Measurements from ENCODE around the gene OTOS.

The OTOS gene

DNA sequence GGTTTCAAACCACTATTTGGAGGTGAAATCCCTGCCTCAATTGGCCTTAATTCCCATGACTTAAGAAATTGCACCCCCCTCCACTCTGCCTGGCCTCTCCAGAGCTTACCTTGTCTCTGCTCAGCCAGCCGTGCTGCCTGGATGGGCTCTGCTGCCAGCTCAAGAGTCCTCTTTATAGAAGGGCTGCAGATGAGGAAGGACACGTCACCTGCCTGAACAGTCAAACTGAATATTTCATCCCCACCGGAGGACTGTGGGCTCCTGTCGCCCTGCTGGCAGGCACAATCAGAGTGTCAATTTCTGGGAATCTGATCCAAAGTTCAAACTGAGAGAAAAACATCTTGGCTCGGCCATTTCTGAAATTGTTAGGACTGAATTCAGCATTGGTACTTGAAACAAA is at the start of gene OTOS:
TSS of gene OTOS (minus strand) at position 148 of the 400 bp plus-strand sequence. CDS start 332 bp downstream, outside the sequence.
- Mint-ChIP-seq H3K4me3 (no peak within 1 kb of the TSS), H3K4me1 (ENCODE audit: low read depth) (peaks cover 7% of the 10 kb centered on the region), H3K36me3 (ENCODE audit: low read depth) (peaks cover under 1% of the 10 kb centered on the region), H3K9me3 (no peaks in the 10 kb centered on the region), H3K27me3 (no peaks in the 10 kb centered on the region), H3K27ac (no peak within 1 kb of the TSS)

DNA sequence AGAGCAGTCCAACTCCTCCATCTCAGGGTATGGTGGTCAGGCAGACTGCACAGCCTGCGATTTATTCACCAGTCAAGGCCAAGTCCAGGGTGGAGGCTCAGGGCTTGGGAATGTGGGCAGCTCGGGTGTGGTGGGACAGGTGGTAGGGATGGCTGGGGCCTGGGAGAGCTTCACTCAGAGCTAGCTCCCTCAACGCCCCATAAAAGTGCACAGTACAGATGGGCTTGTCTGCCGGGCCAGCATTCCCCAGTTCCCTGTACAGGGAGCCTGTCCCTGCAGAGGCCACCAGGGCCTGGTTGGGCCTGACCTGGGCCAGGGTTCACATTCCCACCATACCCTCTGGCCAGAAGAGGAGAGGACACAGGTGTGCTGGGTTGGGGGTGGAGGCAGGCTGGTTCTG is 49.2 kb upstream of the OTOS start:
- Mint-ChIP-seq H3K36me3 (ENCODE audit: low read depth) (no peaks in the 10 kb centered on the region), H3K4me1 (ENCODE audit: low read depth) (no peaks in the 10 kb centered on the region), H3K27ac (no peak overlapping the region), H3K9me3 (peaks cover 7% of the 10 kb centered on the region), H3K27me3 (peaks cover 15% of the 10 kb centered on the region), H3K4me3 (no peak overlapping the region)

DNA sequence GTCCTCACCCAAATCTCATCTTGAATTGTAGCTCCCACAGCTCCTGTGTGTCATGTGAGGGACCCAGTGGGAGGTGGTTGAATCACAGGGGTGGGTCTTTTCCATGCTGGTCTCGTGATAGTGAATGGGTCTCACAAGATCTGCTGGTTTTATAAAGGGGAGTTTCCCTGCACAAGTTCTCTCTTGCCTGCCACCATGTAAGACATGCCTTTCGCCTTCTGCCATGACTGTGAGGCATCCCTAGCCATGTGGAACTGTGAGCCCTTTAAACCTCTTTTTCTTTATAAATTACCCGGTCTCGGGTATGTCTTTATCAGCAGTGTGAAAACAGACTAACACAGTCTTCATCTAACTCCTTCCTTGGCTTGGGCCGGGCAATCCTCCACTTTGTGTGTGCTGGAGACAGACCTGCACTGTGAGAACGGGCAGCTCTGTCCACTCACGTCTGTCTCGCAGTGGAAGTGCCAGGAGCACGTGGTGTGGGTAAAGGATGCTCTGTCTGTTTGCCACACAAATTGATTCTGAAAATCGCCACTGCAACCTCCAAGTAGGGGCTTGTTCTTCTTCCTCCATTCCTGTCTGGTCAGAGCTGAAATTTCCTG is 47.6 kb upstream of the OTOS start:
- Mint-ChIP-seq H3K27ac (no peak overlapping the region), H3K36me3 (ENCODE audit: low read depth) (no peaks in the 10 kb centered on the region)

DNA sequence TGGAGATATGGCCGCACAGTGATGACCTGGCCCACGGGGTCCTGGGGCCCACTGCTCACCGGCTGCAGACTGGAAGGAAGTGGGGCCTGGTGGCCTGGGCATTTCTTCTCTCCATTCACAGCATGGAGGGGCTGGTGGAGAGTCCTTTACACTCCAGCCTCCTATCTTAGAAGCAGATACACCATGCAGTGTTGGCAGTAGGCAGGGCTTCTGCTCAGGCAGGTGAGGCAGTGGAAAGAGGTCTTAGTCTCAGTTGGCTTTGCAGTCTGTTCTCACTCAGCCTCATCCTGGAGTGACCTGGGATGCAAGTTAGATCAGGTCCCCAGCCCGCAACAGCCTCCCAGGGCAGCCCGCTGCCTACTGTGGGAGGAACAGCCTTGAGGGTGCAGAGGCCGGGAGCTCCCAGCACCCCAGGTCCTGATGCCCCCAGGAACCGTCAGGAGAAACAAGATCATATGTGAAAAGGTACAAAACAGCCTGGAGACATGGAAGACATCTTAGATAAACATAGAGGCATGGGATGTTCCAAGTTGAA is 45.8 kb upstream of the OTOS start:
- H3K36me3 Mint-ChIP-seq (ENCODE audit: low read depth): no peaks in the 10 kb centered on the region
- no peak overlapping the region for H3K27ac Mint-ChIP-seq
- H3K27me3 Mint-ChIP-seq: peaks cover 9% of the 10 kb centered on the region
- no peak overlapping the region for H3K4me3 Mint-ChIP-seq
- no peaks in the 10 kb centered on the region for H3K4me1 Mint-ChIP-seq (ENCODE audit: low read depth)
- H3K9me3 Mint-ChIP-seq: peaks cover 7% of the 10 kb centered on the region

More for the DNA sequence above, 47.6 kb upstream of the OTOS start:
- Mint-ChIP-seq H3K4me3 (no peak overlapping the region), H3K27me3 (peaks cover 7% of the 10 kb centered on the region), H3K9me3 (peaks cover 7% of the 10 kb centered on the region), H3K4me1 (ENCODE audit: low read depth) (no peaks in the 10 kb centered on the region)

DNA sequence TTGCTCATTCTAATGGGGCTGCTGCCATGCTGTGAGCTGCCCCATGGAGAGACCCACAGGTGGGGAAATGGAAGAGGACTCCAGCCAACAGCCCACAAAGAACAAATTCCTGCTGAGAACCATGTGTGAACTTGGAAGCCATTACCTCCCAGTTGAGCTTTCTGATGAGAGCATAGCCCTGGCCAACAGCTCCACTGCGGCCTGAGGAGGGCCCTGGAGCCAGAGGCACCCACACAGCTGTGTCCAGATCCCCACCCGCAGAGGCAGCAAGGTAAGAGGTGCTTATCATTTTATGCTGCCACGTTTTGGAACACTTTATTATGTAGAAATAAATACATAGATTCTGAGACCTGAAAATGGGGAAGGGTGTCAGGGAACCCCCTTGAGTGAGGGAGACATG is 44.2 kb upstream of the OTOS start:
- Mint-ChIP-seq H3K27ac (no peak overlapping the region), H3K9me3 (peaks cover 7% of the 10 kb centered on the region), H3K4me3 (no peak overlapping the region), H3K27me3 (peaks cover 13% of the 10 kb centered on the region), H3K4me1 (ENCODE audit: low read depth) (no peaks in the 10 kb centered on the region), H3K36me3 (ENCODE audit: low read depth) (no peaks in the 10 kb centered on the region)

DNA sequence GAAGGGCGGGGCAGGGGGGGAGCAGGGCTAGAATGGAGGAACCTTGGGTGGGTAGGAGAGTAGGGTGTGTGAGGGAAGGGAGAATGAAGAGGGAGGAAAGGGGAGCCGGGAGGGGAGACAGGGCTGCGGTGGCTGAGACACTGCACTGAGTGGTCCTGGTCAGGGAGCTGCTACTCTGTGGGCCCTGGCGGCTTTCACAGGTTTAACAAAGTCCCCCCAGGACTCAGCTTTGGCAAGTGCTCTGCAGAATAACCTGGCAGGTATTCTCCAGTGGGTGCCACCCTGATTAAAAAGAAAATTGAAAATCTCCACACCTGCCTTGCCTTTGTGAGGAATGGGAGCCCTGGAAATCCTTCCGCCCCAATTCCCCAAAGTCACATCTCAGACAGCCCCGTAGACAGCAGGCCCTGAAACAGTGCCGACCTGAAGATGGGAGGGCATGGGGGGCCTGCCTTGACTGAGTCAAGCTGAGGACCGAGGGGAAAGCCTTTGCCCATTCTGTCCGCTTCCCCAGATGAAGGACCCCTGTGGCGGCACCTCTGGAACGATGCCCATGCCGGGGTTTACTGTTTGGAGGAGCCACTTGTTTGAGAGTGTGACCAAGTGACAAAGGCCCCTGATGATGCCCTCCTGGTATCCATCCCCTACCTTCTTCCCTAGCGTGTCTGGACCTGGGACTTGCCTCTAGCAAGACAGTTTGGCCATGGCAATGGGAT is 43.6 kb upstream of the OTOS start:
- Mint-ChIP-seq H3K27ac (no peak overlapping the region), H3K4me1 (ENCODE audit: low read depth) (no peaks in the 10 kb centered on the region), H3K9me3 (peaks cover 7% of the 10 kb centered on the region), H3K36me3 (ENCODE audit: low read depth) (no peaks in the 10 kb centered on the region), H3K27me3 (peaks cover 13% of the 10 kb centered on the region), H3K4me3 (no peak overlapping the region)

DNA sequence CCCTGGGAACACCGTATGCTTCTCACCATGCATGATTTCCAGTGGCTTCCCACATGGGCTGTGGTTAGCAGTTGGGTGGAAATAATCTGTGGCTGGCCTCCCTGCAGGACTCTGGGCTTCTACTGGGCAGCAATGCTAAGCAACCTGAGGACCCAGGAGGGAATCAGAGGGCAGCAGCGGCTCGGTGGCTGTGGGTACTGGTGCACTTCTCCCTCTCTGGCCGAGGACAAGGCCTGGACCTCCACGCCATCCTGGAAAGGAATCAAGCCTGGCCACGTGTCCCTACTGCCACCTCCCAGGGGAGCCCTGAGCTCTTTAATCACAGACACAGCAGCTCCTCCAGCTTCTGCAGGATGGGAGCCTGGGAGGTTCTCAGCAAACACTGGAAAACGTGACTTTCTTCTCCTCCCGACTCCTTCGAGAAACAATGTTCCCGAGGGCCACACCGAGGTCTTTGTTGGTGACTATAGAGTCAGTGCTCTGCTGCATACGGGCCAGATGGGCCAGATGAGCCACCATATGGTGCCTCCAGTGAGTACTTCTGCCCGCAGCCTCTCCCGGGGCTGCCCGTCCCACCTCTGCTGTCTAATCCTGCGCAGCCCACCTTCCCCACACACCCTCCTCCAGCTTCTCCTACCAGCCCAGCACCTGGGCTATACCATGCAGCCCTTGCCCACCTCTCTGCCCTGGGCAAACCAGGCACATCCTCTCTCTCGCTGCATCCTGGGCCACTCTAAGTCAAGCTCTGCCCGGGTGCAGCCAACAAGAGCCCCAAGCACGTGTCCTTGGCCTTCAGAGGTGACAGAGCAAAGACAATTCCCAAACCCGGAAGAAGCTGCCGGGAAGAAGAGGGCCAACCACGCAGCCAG is 42.8 kb upstream of the OTOS start:
- H3K4me1 Mint-ChIP-seq (ENCODE audit: low read depth): no peaks in the 10 kb centered on the region
- H3K36me3 Mint-ChIP-seq (ENCODE audit: low read depth): no peaks in the 10 kb centered on the region
- H3K27ac Mint-ChIP-seq: no peak overlapping the region
- no peak overlapping the region for H3K4me3 Mint-ChIP-seq
- H3K27me3 Mint-ChIP-seq: peaks cover 19% of the 10 kb centered on the region
- H3K9me3 Mint-ChIP-seq: peaks cover 6% of the 10 kb centered on the region

DNA sequence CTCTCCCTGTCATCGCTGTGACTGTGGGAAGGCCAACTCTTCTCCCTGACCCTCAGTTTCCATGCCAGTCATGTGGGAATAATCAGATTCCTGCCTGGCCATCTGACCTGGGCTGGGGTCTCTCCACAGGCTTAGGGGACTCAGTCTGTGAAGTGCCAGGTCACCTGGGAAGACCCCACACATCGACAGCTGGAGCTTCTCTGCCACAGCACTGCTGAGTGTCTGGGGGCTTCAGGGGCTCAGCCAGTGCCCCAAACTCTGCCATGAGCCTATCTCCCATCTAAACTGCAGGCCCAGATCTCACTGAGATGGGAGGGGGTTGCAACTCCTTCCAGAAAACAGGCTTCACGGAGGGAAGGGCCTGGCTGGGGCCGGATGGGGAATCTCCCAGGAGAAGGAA is 42.0 kb upstream of the OTOS start:
- Mint-ChIP-seq H3K4me1 (ENCODE audit: low read depth) (no peaks in the 10 kb centered on the region), H3K4me3 (no peak overlapping the region), H3K9me3 (no peaks in the 10 kb centered on the region), H3K27ac (no peak overlapping the region), H3K27me3 (peaks cover 24% of the 10 kb centered on the region), H3K36me3 (ENCODE audit: low read depth) (no peaks in the 10 kb centered on the region)

DNA sequence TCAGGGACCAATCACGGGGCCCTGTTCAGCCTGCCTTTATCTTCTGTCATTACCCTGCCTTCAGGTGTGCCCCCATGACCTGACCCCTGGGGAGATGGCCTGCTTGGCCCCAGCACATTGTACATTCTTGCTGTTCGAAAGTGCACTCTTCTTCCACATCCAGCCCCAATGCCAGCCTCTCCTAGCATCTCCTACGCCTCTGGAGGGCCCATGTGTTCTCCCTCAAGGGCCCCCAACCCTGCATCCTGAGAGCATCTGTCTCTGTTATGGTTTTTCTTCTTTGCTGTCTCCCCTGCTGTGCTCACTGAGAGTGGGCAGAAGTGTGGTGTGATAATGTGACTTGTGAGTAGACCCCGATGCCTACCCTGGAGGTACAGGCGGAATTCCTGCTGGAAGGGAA is 41.5 kb upstream of the OTOS start:
- Mint-ChIP-seq H3K36me3 (ENCODE audit: low read depth) (no peaks in the 10 kb centered on the region), H3K27me3 (peaks cover 25% of the 10 kb centered on the region), H3K4me1 (ENCODE audit: low read depth) (no peaks in the 10 kb centered on the region), H3K4me3 (no peak overlapping the region), H3K9me3 (no peaks in the 10 kb centered on the region), H3K27ac (no peak overlapping the region)

DNA sequence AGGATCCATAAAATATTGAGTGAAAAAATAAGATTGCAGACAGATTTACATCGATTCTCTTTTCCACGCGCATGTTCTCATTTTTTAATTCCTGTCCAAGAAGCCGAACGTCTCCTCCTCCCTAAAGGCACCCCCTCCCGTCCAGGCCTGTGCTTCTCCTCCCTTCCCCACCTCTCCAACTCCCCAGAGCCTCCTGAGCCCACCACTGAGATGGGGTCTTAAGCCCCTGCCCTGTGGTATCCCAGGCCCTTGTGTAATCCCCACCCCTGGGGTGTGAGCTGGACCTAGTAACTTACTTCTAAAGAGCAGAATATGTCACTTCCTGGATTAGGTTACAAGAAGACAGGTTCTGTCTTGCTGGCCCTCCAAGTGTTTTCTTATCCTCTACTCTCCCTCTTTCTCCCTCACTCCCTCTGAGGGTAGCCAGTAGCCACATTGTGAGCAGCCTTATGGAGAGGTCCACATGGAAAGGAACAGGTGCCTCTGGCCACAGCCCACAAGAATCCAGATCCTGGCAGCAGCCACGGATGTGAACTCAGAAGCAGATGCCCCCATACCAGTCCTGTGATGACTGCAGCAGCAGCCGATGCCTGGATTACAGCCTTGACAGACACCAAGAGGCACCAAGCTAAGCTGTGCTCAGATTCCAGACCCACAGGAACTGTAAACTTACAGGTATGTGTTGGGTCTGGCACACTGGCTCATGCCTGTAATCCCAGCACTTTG is 39.6 kb upstream of the OTOS start:
- Mint-ChIP-seq H3K27ac (no peak overlapping the region), H3K27me3 (peaks cover 28% of the 10 kb centered on the region), H3K4me3 (no peak overlapping the region), H3K9me3 (no peaks in the 10 kb centered on the region), H3K4me1 (ENCODE audit: low read depth) (no peaks in the 10 kb centered on the region), H3K36me3 (ENCODE audit: low read depth) (no peaks in the 10 kb centered on the region)

DNA sequence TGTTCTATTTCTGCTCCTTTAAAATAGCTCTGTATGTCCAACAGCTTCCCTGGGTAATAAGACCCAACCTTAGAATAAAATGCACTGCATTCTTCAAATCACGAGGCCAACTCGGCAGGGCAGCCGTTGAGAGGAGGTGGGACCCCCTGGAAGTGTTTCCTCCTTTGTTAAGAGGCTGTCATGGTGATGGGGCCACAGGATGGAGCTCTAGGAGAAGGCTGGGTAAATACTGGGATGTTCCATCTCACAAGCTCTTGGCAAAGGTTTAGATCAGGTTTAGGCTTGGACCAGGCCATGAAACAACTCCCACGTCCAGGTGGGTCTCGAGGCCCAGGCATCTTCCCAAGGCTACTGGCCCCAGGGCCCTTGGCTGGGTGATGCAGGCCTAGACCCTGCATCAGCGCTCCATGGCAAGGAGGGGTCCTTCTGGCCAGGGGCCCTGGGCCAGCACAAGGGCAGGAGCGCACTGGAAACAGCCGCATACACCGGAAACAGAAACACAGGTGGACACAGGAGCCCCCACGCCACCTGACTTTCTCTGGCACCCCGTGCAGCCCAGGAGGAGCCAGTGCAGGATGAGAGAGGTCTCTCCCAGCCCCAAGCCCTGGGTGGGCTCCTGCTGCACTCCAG is 38.8 kb upstream of the OTOS start:
- H3K27me3 Mint-ChIP-seq: peaks cover 32% of the 10 kb centered on the region
- H3K4me1 Mint-ChIP-seq (ENCODE audit: low read depth): no peaks in the 10 kb centered on the region
- no peak overlapping the region for H3K27ac Mint-ChIP-seq

DNA sequence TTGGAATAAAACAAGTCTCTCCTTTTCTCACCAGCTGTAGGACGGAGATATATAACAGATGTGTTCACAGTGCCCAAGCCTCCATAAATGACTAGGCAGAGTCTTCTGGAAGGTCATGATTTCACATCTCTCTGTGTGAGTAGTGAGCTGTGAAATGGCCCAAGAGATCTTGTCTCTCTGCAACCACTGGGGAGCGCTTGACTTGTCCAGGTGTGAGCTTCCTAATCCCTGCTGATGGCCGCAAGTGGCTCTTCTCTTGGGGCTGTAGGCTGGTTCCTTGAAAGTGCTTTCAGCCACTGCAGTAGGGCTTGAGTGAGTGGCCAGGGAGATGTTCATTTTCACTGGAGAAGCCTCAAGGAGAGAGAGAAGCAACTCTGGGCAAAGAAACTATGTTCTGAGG is 38.1 kb upstream of the OTOS start:
- H3K9me3 Mint-ChIP-seq: no peaks in the 10 kb centered on the region
- no peaks in the 10 kb centered on the region for H3K4me1 Mint-ChIP-seq (ENCODE audit: low read depth)
- no peak overlapping the region for H3K4me3 Mint-ChIP-seq
- H3K27ac Mint-ChIP-seq: no peak overlapping the region
- H3K36me3 Mint-ChIP-seq (ENCODE audit: low read depth): no peaks in the 10 kb centered on the region
- peaks cover 32% of the 10 kb centered on the region for H3K27me3 Mint-ChIP-seq

More for the DNA sequence above, 38.8 kb upstream of the OTOS start:
- H3K4me3 Mint-ChIP-seq: no peak overlapping the region
- no peaks in the 10 kb centered on the region for H3K9me3 Mint-ChIP-seq
- H3K36me3 Mint-ChIP-seq (ENCODE audit: low read depth): no peaks in the 10 kb centered on the region

DNA sequence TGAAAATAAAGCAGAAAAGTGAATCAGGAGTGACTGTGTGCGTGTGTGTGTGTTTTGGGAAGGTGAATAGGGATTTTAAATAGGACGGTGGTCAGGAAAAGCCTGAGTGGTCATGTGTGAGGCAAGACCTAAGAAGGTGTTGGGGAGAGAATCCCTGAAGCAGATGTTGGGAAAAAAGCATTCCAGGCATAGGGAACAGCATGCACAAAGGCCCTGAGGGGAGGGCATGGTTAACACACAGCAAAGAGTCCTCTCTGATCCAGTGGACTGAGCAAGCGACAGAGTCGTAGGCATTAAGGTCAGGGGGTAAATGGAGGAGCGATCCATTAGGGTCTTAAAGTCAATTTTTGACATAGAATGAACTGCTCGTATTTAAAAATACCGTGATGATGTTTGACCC is 34.0 kb upstream of the OTOS start:
- Mint-ChIP-seq H3K9me3 (no peaks in the 10 kb centered on the region), H3K4me1 (ENCODE audit: low read depth) (no peaks in the 10 kb centered on the region), H3K27ac (no peak overlapping the region), H3K36me3 (ENCODE audit: low read depth) (no peaks in the 10 kb centered on the region), H3K4me3 (no peak overlapping the region), H3K27me3 (peaks cover 30% of the 10 kb centered on the region)
